Endothelial cell of umbilical vein (primary cell): ENCODE measurements around the gene ST3GAL5. TPM values are rescaled to one million over a fixed set of nuclear protein-coding genes. Genes with fewer than 3 reads are reported as not detected.

Experiments
- BruUV-seq: library from RNA; stranded (reverse); fragments of 400-500 nt; replicated peaks from 2 replicates; lab custom pipeline; 2021; lab: Mats Ljungman, UMichigan
- CTCF ChIA-PET: fragments of 300-600, 350-600 bp; sonication (Branson Sonifier 250); formaldehyde crosslinking; loops from one replicate; lab custom pipeline; 2021; ENCODE audit warnings: antibody characterized with exemption, inconsistent platforms; lab: Charles Lee
- POLR2A ChIA-PET: fragments of 300-600, 350-600 bp; sonication (Branson Sonifier 250); formaldehyde crosslinking; loops from one replicate; lab custom pipeline; 2021; ENCODE audit warnings: antibody characterized with exemption, inconsistent platforms; lab: Charles Lee
- DNase-seq: peaks from one replicate; pipeline ENCODE4 v3.0.0-alpha.2; 2011; ENCODE audit warnings: low read depth, low spot score
- FAIRE-seq: peaks from 2 replicates; lab custom pipeline; 2011; peaks lifted over from hg19 to GRCh38; lab: Jason Lieb, UNC
- H2AFZ ChIP-seq: 2 replicates; pipeline ENCODE4 v1.6.0; 2012; ENCODE audit warnings: low read depth, low read length, control low read depth, inconsistent platforms
- H3K27ac ChIP-seq: 2 replicates; pipeline ENCODE4 v1.5.1; 2011; ENCODE audit warnings: low read depth, mild to moderate bottlenecking, control low read depth, low read length, moderate library complexity; ENCODE audit not compliant: insufficient read depth
- H3K27me3 ChIP-seq, 2 experiments: 2 replicates each; pipeline versions ENCODE4 v1.6.0 to v1.6.1; 2011; ENCODE audit warnings: low read length in 2 of 2, mixed read lengths in 1 of 2; ENCODE audit not compliant: control insufficient read depth in 2 of 2, insufficient read depth in 2 of 2
- H3K36me3 ChIP-seq, 2 experiments: 2 replicates in 1 of 2; 3 replicates in 1 of 2; pipeline ENCODE4 v1.5.1; 2011; ENCODE audit warnings: low read length in 2 of 2, mild to moderate bottlenecking in 1 of 2, moderate library complexity in 1 of 2; ENCODE audit not compliant: control insufficient read depth in 2 of 2, insufficient read depth in 2 of 2; ENCODE audit errors: extremely low read depth in 1 of 2
- H3K4me1 ChIP-seq: 3 replicates; pipeline ENCODE4 v1.5.1; 2011; ENCODE audit warnings: mild to moderate bottlenecking, low read length; ENCODE audit not compliant: control insufficient read depth, insufficient read depth; ENCODE audit errors: extremely low read depth
- H3K4me2 ChIP-seq: 2 replicates; pipeline ENCODE4 v1.6.1; 2011; ENCODE audit warnings: low read length, control low read depth, mixed read lengths; ENCODE audit not compliant: insufficient read depth
- H3K4me3 ChIP-seq, 3 experiments: fragments of 200-600 bp in 1 of 3; sonication (generic), shearing (Covaris generic) in 1 of 3; replicated peaks in 1 of 3; 2 replicates each; pipeline ENCODE4 v1.5.1; 2011 to 2016; ENCODE audit warnings: control low read depth in 3 of 3, low read length in 3 of 3, mild to moderate bottlenecking in 2 of 3, inconsistent platforms in 1 of 3, low read depth in 1 of 3, moderate library complexity in 1 of 3; ENCODE audit not compliant: insufficient read depth in 1 of 3
- H3K79me2 ChIP-seq: 2 replicates; pipeline ENCODE4 v1.6.0; 2012; ENCODE audit warnings: low read length, inconsistent platforms; ENCODE audit not compliant: control insufficient read depth, insufficient read depth
- H3K9ac ChIP-seq: replicated peaks from 2 replicates; pipeline ENCODE3; 2011; ENCODE audit warnings: low read length, control low read depth; ENCODE audit not compliant: insufficient read depth; ENCODE audit errors: extremely low read depth
- H3K9me1 ChIP-seq: replicated peaks from 3 replicates; pipeline ENCODE4 v1.6.0; 2011; ENCODE audit warnings: mild to moderate bottlenecking, low read length; ENCODE audit not compliant: control insufficient read depth, insufficient read depth; ENCODE audit errors: extremely low read depth
- H3K9me3 ChIP-seq: replicated peaks from 2 replicates; pipeline ENCODE4 v1.5.1; 2012; ENCODE audit warnings: low read length, inconsistent platforms; ENCODE audit not compliant: control insufficient read depth, insufficient read depth
- H4K20me1 ChIP-seq: replicated peaks from 2 replicates; pipeline ENCODE3; 2011; ENCODE audit warnings: mild to moderate bottlenecking, low read length; ENCODE audit not compliant: control insufficient read depth, insufficient read depth; ENCODE audit errors: extremely low read depth
- EZH2 ChIP-seq: IDR thresholded peaks from 2 replicates; pipeline ENCODE4 v1.6.1; 2012; ENCODE audit warnings: borderline replicate concordance, low read depth, mild to moderate bottlenecking, moderate library complexity, low read length, inconsistent platforms; ENCODE audit not compliant: severe bottlenecking
- FOS ChIP-seq: IDR thresholded peaks from 2 replicates; pipeline ENCODE4 v1.6.1; 2011; ENCODE audit warnings: mild to moderate bottlenecking, low read length, moderate library complexity, borderline replicate concordance; ENCODE audit not compliant: insufficient read depth
- GATA2 ChIP-seq: IDR thresholded peaks from 2 replicates; pipeline ENCODE4 v1.7.0; 2011; ENCODE audit warnings: low read depth, mild to moderate bottlenecking, moderate library complexity, mixed read lengths, low read length; ENCODE audit not compliant: insufficient read length, insufficient read depth
- JUN ChIP-seq: IDR thresholded peaks from 2 replicates; pipeline ENCODE4 v1.6.1; 2011; ENCODE audit warnings: borderline replicate concordance, low read depth; ENCODE audit not compliant: insufficient read length, insufficient read depth
- MYC ChIP-seq: IDR thresholded peaks from one replicate; pipeline ENCODE4 v1.6.1; 2011; ENCODE audit warnings: mild to moderate bottlenecking, low read depth, low read length
- POLR2A ChIP-seq: IDR thresholded peaks from 2 replicates; pipeline ENCODE4 v1.6.1; 2012; ENCODE audit warnings: low read depth, mild to moderate bottlenecking, control low read depth, low read length
- POLR2AphosphoS5 ChIP-seq: IDR thresholded peaks from 2 replicates; pipeline ENCODE4 v1.6.1; 2012; ENCODE audit warnings: low read depth, mild to moderate bottlenecking, control low read depth, low read length, moderate library complexity; ENCODE audit not compliant: insufficient read depth
- dilution Hi-C: fragments of 300-500 bp; cut with MboI; formaldehyde crosslinking; loops from one replicate; pipeline ENCODE4 v1.15.0; 2019; ENCODE audit warnings: low sequenced_read_pairs; ENCODE audit not compliant: extremely low pct_ligation_motif_present
- intact Hi-C: fragments of 100-400 bp; cut with micrococcal nuclease; formaldehyde crosslinking; loops from one replicate; pipeline ENCODE4 v1.10.0; 2022
- polyA plus RNA-seq, 4 experiments: library from polyadenylated mRNA; depleted of rRNA in 3 of 4; stranded (reverse) in 3 of 4; unstranded in 1 of 4; fragments of >200 nt; gene quantifications; 2 replicates each; pipeline versions ENCODE4 v1.2.1 to v1.2.3, GENCODE V29; 2011 to 2012; ENCODE audit warnings: missing spikeins in 1 of 4
- total RNA-seq: library from RNA; stranded (reverse); gene quantifications from 2 replicates; pipeline ENCODE4 v1.2.3, GENCODE V29; 2021
- TF ChIP-seq, protein P1 (sequence below), 2 donors: IDR thresholded peaks; 1 replicate in 1 of 2; 2 replicates in 1 of 2; pipeline ENCODE4 v1.5.1; 2011; ENCODE audit warnings: low read length in 2 of 2, mild to moderate bottlenecking in 2 of 2, moderate library complexity in 2 of 2, control low read depth in 1 of 2, inconsistent platforms in 1 of 2, low read depth in 1 of 2; ENCODE audit not compliant: insufficient read depth in 1 of 2; ENCODE audit errors: extremely low read depth in 1 of 2
- TF ChIP-seq, protein P2 (sequence below): IDR thresholded peaks from 2 replicates; pipeline ENCODE4 v1.6.1; 2011; ENCODE audit not compliant: insufficient read depth, insufficient read length

Gene ST3GAL5
- total and polyA plus RNA-seq, 2 donors (not counting 3 experiments of a cell fraction or from before 2014, with no cell fraction given) = 9.5 to 16.0 TPM

DNA sequence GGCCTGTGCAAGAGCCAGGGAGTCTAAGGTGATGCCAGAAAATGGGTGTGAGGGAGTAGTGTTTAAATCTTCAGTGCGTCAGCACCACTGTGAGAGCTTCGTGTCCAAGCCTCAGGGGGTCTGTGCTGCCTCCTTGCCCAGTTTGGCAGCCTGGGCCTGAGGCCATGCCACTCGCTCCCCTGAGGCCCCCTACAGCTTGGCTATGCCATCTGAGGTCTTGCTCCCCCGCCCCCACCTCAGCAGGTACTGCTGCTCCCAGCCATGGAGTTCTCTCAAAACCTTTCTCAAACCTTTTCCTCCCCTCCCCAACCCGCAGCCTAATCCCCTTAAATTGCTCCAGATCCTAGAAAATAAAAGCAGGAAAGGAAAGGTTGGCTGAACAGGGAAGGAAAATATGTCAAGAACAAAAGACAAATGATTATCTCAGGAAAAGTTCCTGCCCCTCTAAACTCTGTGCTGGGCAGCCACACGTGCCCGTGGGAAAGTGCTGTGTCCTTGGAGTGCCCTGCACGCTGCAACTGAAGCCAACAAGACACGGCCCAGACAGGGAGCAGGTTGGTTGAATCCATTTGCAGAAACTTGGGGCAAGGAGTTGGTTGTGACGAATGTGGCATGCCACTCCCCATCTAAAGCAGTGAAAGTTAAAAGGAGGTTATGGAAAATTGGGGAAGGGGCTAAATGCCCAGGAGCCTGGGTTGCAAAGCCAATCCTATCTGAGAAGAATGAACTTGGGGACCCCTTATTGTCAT is 73.8 kb downstream of the ST3GAL5 start:
- Histone ChIP-seq H3K27me3 (peaks cover 0 to 3% of the 10 kb centered on the region in 2 experiments), H3K9me1 (no peaks in the 10 kb centered on the region), H3K9me3 (no peaks in the 10 kb centered on the region), H3K9ac (no peak overlapping the region), H3K4me3 (no peak overlapping the region), H3K27ac (no peak overlapping the region), H2AFZ (no peak overlapping the region), H3K4me1 (no peaks in the 10 kb centered on the region), H3K79me2 (no peaks in the 10 kb centered on the region), H3K36me3 (no peaks in the 10 kb centered on the region), H4K20me1 (no peaks in the 10 kb centered on the region), H3K4me2 (no peak overlapping the region)
- ChIA-PET CTCF (interaction anchor here (1.0 to 9.2 kb wide), 40 partner anchors 8 to 268 kb away, joined by 3 to 193 read pairs (median 7); partner anchors contain the start of gene ATOH8), POLR2A (no interaction called here)
- FAIRE-seq (no peak), DNase-seq (peak; percentile 26)
- no TSS peak for BruUV-seq
- TF ChIP-seq POLR2AphosphoS5 (no peak), POLR2A (no peak), EZH2 (no peak), FOS (no peak), MYC (no peak), GATA2 (no peak), JUN (no peak)
- TF ChIP-seq, protein P1, sequence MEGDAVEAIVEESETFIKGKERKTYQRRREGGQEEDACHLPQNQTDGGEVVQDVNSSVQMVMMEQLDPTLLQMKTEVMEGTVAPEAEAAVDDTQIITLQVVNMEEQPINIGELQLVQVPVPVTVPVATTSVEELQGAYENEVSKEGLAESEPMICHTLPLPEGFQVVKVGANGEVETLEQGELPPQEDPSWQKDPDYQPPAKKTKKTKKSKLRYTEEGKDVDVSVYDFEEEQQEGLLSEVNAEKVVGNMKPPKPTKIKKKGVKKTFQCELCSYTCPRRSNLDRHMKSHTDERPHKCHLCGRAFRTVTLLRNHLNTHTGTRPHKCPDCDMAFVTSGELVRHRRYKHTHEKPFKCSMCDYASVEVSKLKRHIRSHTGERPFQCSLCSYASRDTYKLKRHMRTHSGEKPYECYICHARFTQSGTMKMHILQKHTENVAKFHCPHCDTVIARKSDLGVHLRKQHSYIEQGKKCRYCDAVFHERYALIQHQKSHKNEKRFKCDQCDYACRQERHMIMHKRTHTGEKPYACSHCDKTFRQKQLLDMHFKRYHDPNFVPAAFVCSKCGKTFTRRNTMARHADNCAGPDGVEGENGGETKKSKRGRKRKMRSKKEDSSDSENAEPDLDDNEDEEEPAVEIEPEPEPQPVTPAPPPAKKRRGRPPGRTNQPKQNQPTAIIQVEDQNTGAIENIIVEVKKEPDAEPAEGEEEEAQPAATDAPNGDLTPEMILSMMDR (IDR thresholded peaks at IDR 0.05; ENCODE audit: extremely low read depth in 1 of 2, insufficient read depth in 1 of 2, low read depth in 1 of 2, low read length in 2 of 2) = no peak
- TF ChIP-seq, protein P2, sequence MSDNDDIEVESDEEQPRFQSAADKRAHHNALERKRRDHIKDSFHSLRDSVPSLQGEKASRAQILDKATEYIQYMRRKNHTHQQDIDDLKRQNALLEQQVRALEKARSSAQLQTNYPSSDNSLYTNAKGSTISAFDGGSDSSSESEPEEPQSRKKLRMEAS = no peak
- intact Hi-C loops (loop anchor here (1.0 kb wide), 5 partner anchors 17 to 167 kb away; no protein-coding TSS in a partner anchor), dilution Hi-C loops (loop anchor here (25.0 kb wide), 1 partner anchor 103 kb away; no protein-coding TSS in a partner anchor)
